Measurements from ENCODE around the gene SCIN.

Gene SCIN

DNA sequence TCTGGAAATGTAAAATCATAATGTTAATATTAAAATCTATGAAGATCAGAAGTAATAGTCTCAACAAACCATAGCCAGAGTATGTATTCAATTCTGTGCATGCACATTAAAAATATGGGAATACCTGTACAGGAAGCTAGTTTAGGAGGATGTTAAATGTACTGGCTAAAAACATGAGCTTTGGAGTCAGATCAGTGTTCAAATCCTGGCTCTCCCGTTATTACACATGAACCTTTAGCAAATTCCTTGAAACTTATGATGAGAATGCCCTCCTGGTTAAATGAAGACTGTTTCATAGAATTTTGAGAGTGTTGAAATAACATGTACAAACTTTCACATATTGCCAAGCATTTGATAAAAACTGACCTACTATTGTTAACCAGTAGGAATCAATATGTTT lies 121.5 kb downstream of the SCIN start:
- Histone ChIP-seq H3K27me3 (ENCODE audit: insufficient read depth, low read length, poor library complexity) (no peaks in the 10 kb centered on the region), H3K9ac (ENCODE audit: low read depth, low read length) (no peak overlapping the region), H3K9me3 (ENCODE audit: insufficient read depth, low read length, severe bottlenecking) (no peaks in the 10 kb centered on the region), H3K4me3 (ENCODE audit: low read depth in 1 of 2, low read length in 2 of 2) (no peak overlapping the region), H3K4me1 (ENCODE audit: insufficient read depth, low read length) (no peaks in the 10 kb centered on the region), H2AFZ (ENCODE audit: low read depth, low read length) (no peak overlapping the region), H3K79me2 (ENCODE audit: insufficient read depth, low read length) (no peaks in the 10 kb centered on the region), H3K27ac (ENCODE audit: low read length) (no peak overlapping the region), H3K36me3 (ENCODE audit: insufficient read depth, low read length) (no peaks in the 10 kb centered on the region), H4K20me1 (ENCODE audit: insufficient read depth, low read length) (no peaks in the 10 kb centered on the region), H3K4me2 (ENCODE audit: insufficient read depth, low read length) (no peak overlapping the region)
- TF ChIP-seq, protein P1, sequence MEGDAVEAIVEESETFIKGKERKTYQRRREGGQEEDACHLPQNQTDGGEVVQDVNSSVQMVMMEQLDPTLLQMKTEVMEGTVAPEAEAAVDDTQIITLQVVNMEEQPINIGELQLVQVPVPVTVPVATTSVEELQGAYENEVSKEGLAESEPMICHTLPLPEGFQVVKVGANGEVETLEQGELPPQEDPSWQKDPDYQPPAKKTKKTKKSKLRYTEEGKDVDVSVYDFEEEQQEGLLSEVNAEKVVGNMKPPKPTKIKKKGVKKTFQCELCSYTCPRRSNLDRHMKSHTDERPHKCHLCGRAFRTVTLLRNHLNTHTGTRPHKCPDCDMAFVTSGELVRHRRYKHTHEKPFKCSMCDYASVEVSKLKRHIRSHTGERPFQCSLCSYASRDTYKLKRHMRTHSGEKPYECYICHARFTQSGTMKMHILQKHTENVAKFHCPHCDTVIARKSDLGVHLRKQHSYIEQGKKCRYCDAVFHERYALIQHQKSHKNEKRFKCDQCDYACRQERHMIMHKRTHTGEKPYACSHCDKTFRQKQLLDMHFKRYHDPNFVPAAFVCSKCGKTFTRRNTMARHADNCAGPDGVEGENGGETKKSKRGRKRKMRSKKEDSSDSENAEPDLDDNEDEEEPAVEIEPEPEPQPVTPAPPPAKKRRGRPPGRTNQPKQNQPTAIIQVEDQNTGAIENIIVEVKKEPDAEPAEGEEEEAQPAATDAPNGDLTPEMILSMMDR (IDR thresholded peaks at IDR 0.05; ENCODE audit: borderline replicate concordance, extremely low read depth, low read length, poor library complexity, severe bottlenecking): no peak
- TF ChIP-seq EZH2 (IDR thresholded peaks at IDR 0.05; ENCODE audit: borderline replicate concordance, low read depth, low read length, severe bottlenecking): no peak
- ATAC-seq (ENCODE audit: insufficient read depth, low read depth): no peak
- no peak for DNase-seq

DNA sequence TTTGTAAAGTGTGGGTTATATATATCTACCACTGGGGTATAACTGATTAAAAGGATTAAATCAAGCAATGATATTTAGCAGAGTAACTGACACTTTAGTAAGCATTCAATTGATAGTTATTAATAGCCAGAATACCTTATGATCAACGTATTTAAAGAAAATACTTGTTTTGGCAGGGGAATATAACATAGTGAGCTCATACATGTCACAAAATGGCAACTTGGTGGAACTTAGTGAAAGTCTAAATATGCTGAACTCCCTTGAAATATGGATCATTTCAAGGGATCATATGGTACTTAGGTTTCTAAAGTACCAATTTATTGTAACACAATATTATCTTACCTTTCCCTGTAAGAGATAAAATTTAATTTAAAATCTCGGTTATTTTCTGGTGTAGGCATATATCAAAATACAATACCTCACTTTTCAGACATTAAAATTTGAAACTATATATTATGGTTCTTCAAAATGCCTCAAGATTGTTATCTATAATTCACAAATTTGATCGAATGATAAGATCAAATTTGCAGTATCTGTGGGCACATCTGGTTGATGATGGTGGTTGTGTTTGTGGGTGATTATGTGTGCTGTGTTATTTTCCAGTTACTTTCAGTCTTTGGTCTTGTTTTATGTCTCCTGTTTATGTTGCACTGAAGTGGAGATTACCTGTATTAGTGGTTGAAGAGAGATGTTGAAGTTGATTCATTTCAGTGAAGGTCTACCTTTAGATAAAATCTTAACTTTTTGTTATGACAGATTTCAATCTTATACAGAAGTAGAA lies 122.1 kb downstream of the SCIN start:
- no peaks in the 10 kb centered on the region for H3K9me3 ChIP-seq (ENCODE audit: insufficient read depth, low read length, severe bottlenecking)
- no peaks in the 10 kb centered on the region for H3K4me1 ChIP-seq (ENCODE audit: insufficient read depth, low read length)
- H2AFZ ChIP-seq (ENCODE audit: low read depth, low read length): no peak overlapping the region
- no peaks in the 10 kb centered on the region for H3K27me3 ChIP-seq (ENCODE audit: insufficient read depth, low read length, poor library complexity)
- H3K4me2 ChIP-seq (ENCODE audit: insufficient read depth, low read length): no peak overlapping the region
- H4K20me1 ChIP-seq (ENCODE audit: insufficient read depth, low read length): no peaks in the 10 kb centered on the region
- no peak overlapping the region for H3K9ac ChIP-seq (ENCODE audit: low read depth, low read length)
- no peaks in the 10 kb centered on the region for H3K79me2 ChIP-seq (ENCODE audit: insufficient read depth, low read length)
- ATAC-seq (ENCODE audit: insufficient read depth, low read depth) (no peak; the same call in 2 of the 3 replicates), DNase-seq (no peak)
- no peak overlapping the region for H3K4me3 ChIP-seq (ENCODE audit: low read depth in 1 of 2, low read length in 2 of 2)
- no peak overlapping the region for H3K27ac ChIP-seq (ENCODE audit: low read length)
- TF ChIP-seq, protein P1 (IDR thresholded peaks at IDR 0.05; ENCODE audit: borderline replicate concordance, extremely low read depth, low read length, poor library complexity, severe bottlenecking): no peak
- TF ChIP-seq EZH2 (IDR thresholded peaks at IDR 0.05; ENCODE audit: borderline replicate concordance, low read depth, low read length, severe bottlenecking): no peak
- no peaks in the 10 kb centered on the region for H3K36me3 ChIP-seq (ENCODE audit: insufficient read depth, low read length)

DNA sequence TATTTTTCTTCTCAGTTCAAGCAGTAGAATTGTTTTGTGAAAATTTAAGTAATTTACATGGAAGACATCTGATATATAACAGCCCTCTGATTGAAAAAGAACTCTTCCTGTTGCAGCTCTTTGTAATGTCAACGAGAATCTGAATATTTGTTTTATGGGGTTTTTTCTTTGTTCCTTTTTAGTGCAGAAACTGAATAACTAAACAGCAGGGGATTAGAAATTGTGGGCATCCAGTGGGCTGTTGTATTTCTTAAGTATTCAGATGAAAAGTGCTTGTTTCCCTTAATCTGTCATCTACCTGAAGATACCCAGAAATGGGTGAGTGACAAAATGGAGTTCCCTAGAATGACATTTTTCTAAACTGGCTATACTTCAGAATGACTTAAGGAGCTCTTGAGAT lies 124.3 kb downstream of the SCIN start:
- DNase-seq: no peak
- H3K27ac ChIP-seq (ENCODE audit: low read length): no peak overlapping the region
- H3K9me3 ChIP-seq (ENCODE audit: insufficient read depth, low read length, severe bottlenecking): no peaks in the 10 kb centered on the region
- H3K36me3 ChIP-seq (ENCODE audit: insufficient read depth, low read length): no peaks in the 10 kb centered on the region
- H3K27me3 ChIP-seq (ENCODE audit: insufficient read depth, low read length, poor library complexity): no peaks in the 10 kb centered on the region
- no peaks in the 10 kb centered on the region for H3K79me2 ChIP-seq (ENCODE audit: insufficient read depth, low read length)
- H3K4me3 ChIP-seq (ENCODE audit: low read depth in 1 of 2, low read length in 2 of 2): no peak overlapping the region
- H3K4me1 ChIP-seq (ENCODE audit: insufficient read depth, low read length): no peaks in the 10 kb centered on the region
- H2AFZ ChIP-seq (ENCODE audit: low read depth, low read length): no peak overlapping the region
- H3K9ac ChIP-seq (ENCODE audit: low read depth, low read length): no peak overlapping the region
- H4K20me1 ChIP-seq (ENCODE audit: insufficient read depth, low read length): no peaks in the 10 kb centered on the region
- H3K4me2 ChIP-seq (ENCODE audit: insufficient read depth, low read length): no peak overlapping the region
- TF ChIP-seq, protein P1 (IDR thresholded peaks at IDR 0.05; ENCODE audit: borderline replicate concordance, extremely low read depth, low read length, poor library complexity, severe bottlenecking): no peak
- no peak for TF ChIP-seq EZH2 (IDR thresholded peaks at IDR 0.05; ENCODE audit: borderline replicate concordance, low read depth, low read length, severe bottlenecking)
- no peak for ATAC-seq (ENCODE audit: insufficient read depth, low read depth)

Data from DND-41 (cell line).